RWPE2 (cell line): ENCODE data around the gene CTF1.

Experiments used
- ATAC-seq: fragments of 200-7000 bp; cut with Tn5 transposase; 3 replicates; pipeline ENCODE4 v1.9.1; 2021; ENCODE audit warnings: low read depth
- DNase-seq: peaks from one replicate; pipeline ENCODE4 v3.0.0-alpha.2; 2020; ENCODE audit warnings: low spot score
- H3K27ac ChIP-seq: fragments of 450-650 bp; 2 replicates; pipeline ENCODE4 v1.5.1; 2017; ENCODE audit warnings: mild to moderate bottlenecking; ENCODE audit not compliant: poor library complexity, severe bottlenecking
- H3K27me3 ChIP-seq: fragments of 250-450 bp; sonication (Bioruptor Pico); 2 replicates; pipeline ENCODE4 v1.5.1; 2021; ENCODE audit warnings: mild to moderate bottlenecking, moderate library complexity; ENCODE audit not compliant: insufficient read depth, poor library complexity, severe bottlenecking
- H3K36me3 ChIP-seq: fragments of 250-450 bp; sonication (Bioruptor Pico); 2 replicates; pipeline ENCODE4 v1.5.1; 2020; ENCODE audit warnings: low read depth, mild to moderate bottlenecking, moderate library complexity
- H3K4me1 ChIP-seq: fragments of 250-450 bp; sonication (Bioruptor Pico); 2 replicates; pipeline ENCODE4 v1.5.1; 2021; ENCODE audit warnings: mild to moderate bottlenecking, moderate library complexity; ENCODE audit not compliant: insufficient read depth, poor library complexity, severe bottlenecking
- H3K4me3 ChIP-seq: fragments of 250-450 bp; sonication (Bioruptor Pico); 2 replicates; pipeline ENCODE4 v1.5.1; 2021; ENCODE audit warnings: mild to moderate bottlenecking, moderate library complexity; ENCODE audit not compliant: severe bottlenecking
- H3K9me3 ChIP-seq: fragments of 250-450 bp; sonication (Bioruptor Pico); 2 replicates; pipeline ENCODE4 v1.5.1; 2021; ENCODE audit warnings: mild to moderate bottlenecking, moderate library complexity; ENCODE audit not compliant: severe bottlenecking
- CTCF ChIP-seq: fragments of 450-650 bp; IDR thresholded peaks from one replicate; pipeline ENCODE4 v1.5.1; 2017; ENCODE audit warnings: mild to moderate bottlenecking, moderate library complexity; ENCODE audit not compliant: poor library complexity, severe bottlenecking

Gene CTF1

GRCh38 chr16:30951750-30952149, 55.3 kb downstream of the CTF1 start:
- TF ChIP-seq CTCF = no peak
- ATAC-seq (no peak), DNase-seq (no peak)
- no peak overlapping the region for H3K4me3 ChIP-seq
- H3K36me3 ChIP-seq = 0 out of 2 replicates have a peak, but pooled peaks cover 3% of the 10 kb centered on the region
- peaks cover 5% of the 10 kb centered on the region for H3K4me1 ChIP-seq
- H3K27ac ChIP-seq = no peak overlapping the region
- no peaks in the 10 kb centered on the region for H3K9me3 ChIP-seq
- no peaks in the 10 kb centered on the region for H3K27me3 ChIP-seq

GRCh38 chr16:30953111-30953510, 56.7 kb downstream of the CTF1 start:
- DNase-seq (no peak), ATAC-seq (no peak)
- TF ChIP-seq CTCF = no peak
- no peak overlapping the region for H3K4me3 ChIP-seq
- H3K27ac ChIP-seq = no peak overlapping the region
- H3K27me3 ChIP-seq = no peaks in the 10 kb centered on the region
- H3K9me3 ChIP-seq = no peaks in the 10 kb centered on the region
- H3K36me3 ChIP-seq = no peaks in the 10 kb centered on the region
- peaks cover 5% of the 10 kb centered on the region for H3K4me1 ChIP-seq
